Spleen (tissue), 11 donors: ENCODE measurements around the gene CYP2A7. TPM values are rescaled to one million over a fixed set of nuclear protein-coding genes. Genes with fewer than 3 reads are reported as not detected.
"Not testable (repeated sequence)": the region's sequence is repeated elsewhere in the genome, so short reads cannot be mapped to it uniquely, and the experiment has no call there.

Experiments used
- DNase-seq: peaks from one replicate; pipeline ENCODE4 v3.0.0-alpha.2; 2020
- H3K27ac ChIP-seq, 8 donors: fragments of 200-600 bp; sonication (generic) in 7 of 8; 1 replicate in 4 of 8; 2 replicates in 4 of 8; pipeline versions ENCODE4 v1.5.0 to v1.8.0; 2016 to 2021; ENCODE audit warnings: inconsistent platforms in 4 of 8, mild to moderate bottlenecking in 4 of 8, moderate library complexity in 1 of 8
- H3K27me3 ChIP-seq, 7 donors: fragments of 200-600 bp; sonication (generic) in 6 of 7; replicated peaks in 1 of 7; 1 replicate in 4 of 7; 2 replicates in 3 of 7; pipeline versions ENCODE4 v1.5.0 to v1.8.0; 2016 to 2021; ENCODE audit warnings: inconsistent platforms in 3 of 7, mild to moderate bottlenecking in 1 of 7
- H3K36me3 ChIP-seq, 6 donors: fragments of 200-600 bp; sonication (generic) in 5 of 6; 1 replicate in 4 of 6; 2 replicates in 2 of 6; pipeline versions ENCODE4 v1.5.0 to v1.8.0; 2016 to 2021; ENCODE audit warnings: inconsistent platforms in 2 of 6
- H3K4me1 ChIP-seq, 6 donors: fragments of 200-600 bp; sonication (generic) in 5 of 6; 1 replicate in 3 of 6; 2 replicates in 3 of 6; pipeline versions ENCODE4 v1.5.0 to v1.8.0; 2016 to 2021; ENCODE audit warnings: inconsistent platforms in 3 of 6
- H3K4me3 ChIP-seq, 8 donors: fragments of 200-600 bp; sonication (generic) in 7 of 8; 1 replicate in 4 of 8; 2 replicates in 4 of 8; pipeline versions ENCODE4 v1.5.0 to v1.8.0; 2016 to 2021; ENCODE audit warnings: inconsistent platforms in 4 of 8, mild to moderate bottlenecking in 4 of 8, moderate library complexity in 2 of 8
- H3K9me3 ChIP-seq, 8 donors: fragments of 200-600 bp; sonication (generic) in 7 of 8; 1 replicate in 4 of 8; 2 replicates in 4 of 8; pipeline versions ENCODE4 v1.5.0 to v1.8.0; 2016 to 2021; ENCODE audit warnings: inconsistent platforms in 4 of 8
- POLR2A ChIP-seq, 3 donors: fragments of 450-650 bp; IDR thresholded peaks; one replicate each; pipeline ENCODE4 v1.5.1; 2017; ENCODE audit warnings: antibody characterized with exemption in 3 of 3, mild to moderate bottlenecking in 1 of 3
- POLR2AphosphoS5 ChIP-seq, 3 donors: sonication (generic); formaldehyde crosslinking; IDR thresholded peaks; one replicate each; pipeline ENCODE4 v1.5.1; 2017; ENCODE audit warnings: antibody characterized with exemption in 3 of 3
- WGBS, 5 donors: extraction: QIAGEN DNeasy Blood & Tissue Kit in 3 of 5; methylation state at CpG; one replicate each; pipeline versions ENCODE4 v1.1.5 to v1.1.7; 2013 to 2018; 5-methylcytosine and 5-hydroxymethylcytosine counted together
- intact Hi-C: fragments of 100-400 bp; cut with DNase I; formaldehyde crosslinking; loops from one replicate; pipeline ENCODE4 v1.15.0; 2023; ENCODE audit warnings: low total_unique reads
- polyA plus RNA-seq, 3 donors: library from polyadenylated mRNA; stranded (reverse); fragments of 200-250 nt; gene quantifications; one replicate each; pipeline ENCODE4 v1.2.1, GENCODE V29; 2013
- total RNA-seq, 7 donors: library from RNA; depleted of rRNA in 3 of 7; stranded (reverse); fragments of >200 nt in 3 of 7; fragmentation: NEBNext Ultra II Directional in 4 of 7; extraction: Animal tissue kit (Norgen Biotek cat#: 25700) in 4 of 7; gene quantifications; one replicate each; pipeline versions ENCODE4 v1.1.0 to v1.2.1, GENCODE V29; 2016 to 2021
- TF ChIP-seq, protein P1 (sequence below), 11 experiments: fragments of 200-600 bp in 7 of 11; fragments of 450-650 bp in 4 of 11; sonication (generic) in 4 of 11; IDR thresholded peaks in 8 of 11; conservative IDR thresholded peaks in 3 of 11; 1 replicate in 7 of 11; 2 replicates in 4 of 11; pipeline versions ENCODE4 v1.4.0 to v1.8.0; 2016 to 2021; ENCODE audit warnings: antibody characterized with exemption in 11 of 11, inconsistent platforms in 4 of 11, mild to moderate bottlenecking in 1 of 11
- donor health status: healthy with polysubstance abuse.
- donor health status: DM: no; HTN: no; CAD: no; lungs with moderate emphysema.
- donor health status: DM: no; HTN: no; CAD: no.
- donor health status: Bipolar disorder and iron deficiency.
- donor health status: healthy.
- donor health status: DM: no; HTN: no; CAD: no.
- donor health status: DM: yes; HTN: yes; CAD: no.

CYP2A7 gene
- total and polyA plus RNA-seq, 10 donors, result not detected

DNA sequence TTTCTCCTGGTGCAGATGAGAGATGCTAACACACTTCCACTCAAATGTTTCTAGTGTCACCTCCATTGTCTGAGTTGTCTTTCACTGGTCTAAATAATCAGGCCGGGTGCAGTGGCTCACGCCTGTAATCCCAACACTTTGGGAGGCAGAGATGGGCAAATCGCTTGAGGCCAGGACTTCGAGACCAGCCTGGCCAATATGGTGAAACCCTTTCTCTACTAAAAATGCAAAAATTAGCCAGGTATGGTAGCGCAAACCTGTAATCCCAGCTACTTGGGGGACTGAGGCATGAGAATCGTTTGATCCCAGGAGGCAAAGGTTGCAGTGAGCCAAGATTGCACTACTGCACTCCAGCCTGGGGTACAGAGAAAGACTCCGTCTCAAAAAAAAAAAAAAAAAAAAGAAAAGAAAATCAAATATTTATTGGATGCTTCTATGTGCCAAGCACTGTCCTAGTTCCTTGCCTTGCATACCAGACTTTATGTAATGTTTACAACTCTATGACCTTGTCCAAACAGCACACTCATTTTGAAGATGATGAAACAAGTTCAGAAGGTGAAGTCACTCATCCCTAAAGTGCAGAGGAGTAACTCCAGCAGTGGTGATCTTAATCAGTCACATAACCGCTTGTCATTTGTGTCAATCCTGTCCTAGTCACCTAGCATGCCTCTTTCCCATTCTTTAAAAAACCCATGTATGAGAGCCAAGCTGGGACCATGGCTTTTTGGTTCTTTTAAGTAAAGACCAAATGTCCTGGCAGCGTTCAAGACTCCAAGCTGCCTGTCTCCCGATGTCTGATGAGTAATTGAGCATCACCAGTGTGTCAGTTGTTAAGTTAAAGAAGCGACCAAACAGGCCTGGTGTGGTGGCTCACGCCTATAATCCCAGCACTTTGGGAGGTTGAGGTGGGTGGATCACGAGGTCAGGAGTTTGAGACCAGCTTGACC, 15.1 kb upstream of the CYP2A7 start:
- DNase-seq, H3K4me1 ChIP-seq, H3K27ac ChIP-seq, H3K4me3 ChIP-seq, intact Hi-C loops, H3K9me3 ChIP-seq, H3K27me3 ChIP-seq, H3K36me3 ChIP-seq: not testable (repeated sequence)
- 81 to 90% (median 88%) methylated on average over 13 of the region's 13 CpGs for WGBS, 5 donors

DNA sequence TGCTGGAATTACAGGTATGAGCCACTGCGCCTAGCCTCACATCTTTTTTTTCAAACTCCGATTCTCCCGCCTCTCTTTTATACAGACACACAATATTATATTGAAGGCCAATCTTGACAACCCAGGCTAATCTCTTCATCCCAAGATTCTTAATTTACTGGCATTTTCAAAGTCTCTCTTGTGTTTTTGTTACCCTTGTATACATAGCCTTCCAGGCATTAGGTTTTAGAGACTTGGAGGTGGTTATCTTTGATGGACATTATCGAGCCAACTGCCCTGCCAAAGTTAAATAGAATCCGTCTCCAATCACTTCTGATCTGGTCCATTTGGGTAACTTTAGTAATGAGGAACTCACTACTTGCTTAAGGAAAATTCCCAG, 14.4 kb upstream of the CYP2A7 start:
- Histone ChIP-seq H3K9me3 (no peaks in the 10 kb centered on the region), H3K4me3 (no peak overlapping the region), H3K4me1 (no peaks in the 10 kb centered on the region), H3K36me3 (no peaks in the 10 kb centered on the region), H3K27ac (no peak overlapping the region), H3K27me3 (peaks cover 0 to 6% (median 0%) of the 10 kb centered on the region in 7 donors)
- TF ChIP-seq POLR2A (IDR thresholded peaks at IDR 0.05), result no peak
- TF ChIP-seq, protein P1, sequence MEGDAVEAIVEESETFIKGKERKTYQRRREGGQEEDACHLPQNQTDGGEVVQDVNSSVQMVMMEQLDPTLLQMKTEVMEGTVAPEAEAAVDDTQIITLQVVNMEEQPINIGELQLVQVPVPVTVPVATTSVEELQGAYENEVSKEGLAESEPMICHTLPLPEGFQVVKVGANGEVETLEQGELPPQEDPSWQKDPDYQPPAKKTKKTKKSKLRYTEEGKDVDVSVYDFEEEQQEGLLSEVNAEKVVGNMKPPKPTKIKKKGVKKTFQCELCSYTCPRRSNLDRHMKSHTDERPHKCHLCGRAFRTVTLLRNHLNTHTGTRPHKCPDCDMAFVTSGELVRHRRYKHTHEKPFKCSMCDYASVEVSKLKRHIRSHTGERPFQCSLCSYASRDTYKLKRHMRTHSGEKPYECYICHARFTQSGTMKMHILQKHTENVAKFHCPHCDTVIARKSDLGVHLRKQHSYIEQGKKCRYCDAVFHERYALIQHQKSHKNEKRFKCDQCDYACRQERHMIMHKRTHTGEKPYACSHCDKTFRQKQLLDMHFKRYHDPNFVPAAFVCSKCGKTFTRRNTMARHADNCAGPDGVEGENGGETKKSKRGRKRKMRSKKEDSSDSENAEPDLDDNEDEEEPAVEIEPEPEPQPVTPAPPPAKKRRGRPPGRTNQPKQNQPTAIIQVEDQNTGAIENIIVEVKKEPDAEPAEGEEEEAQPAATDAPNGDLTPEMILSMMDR (IDR thresholded peaks at IDR 0.05 in 8 of 11, conservative IDR thresholded peaks at IDR 0.05 in 3 of 11), result no peak
- TF ChIP-seq POLR2AphosphoS5 (IDR thresholded peaks at IDR 0.05), result no peak
- no peak for DNase-seq
- intact Hi-C loops, result no loop called here
- 90 to 97% (median 94%) methylated on average over 5 of the region's 5 CpGs for WGBS, 5 donors

DNA sequence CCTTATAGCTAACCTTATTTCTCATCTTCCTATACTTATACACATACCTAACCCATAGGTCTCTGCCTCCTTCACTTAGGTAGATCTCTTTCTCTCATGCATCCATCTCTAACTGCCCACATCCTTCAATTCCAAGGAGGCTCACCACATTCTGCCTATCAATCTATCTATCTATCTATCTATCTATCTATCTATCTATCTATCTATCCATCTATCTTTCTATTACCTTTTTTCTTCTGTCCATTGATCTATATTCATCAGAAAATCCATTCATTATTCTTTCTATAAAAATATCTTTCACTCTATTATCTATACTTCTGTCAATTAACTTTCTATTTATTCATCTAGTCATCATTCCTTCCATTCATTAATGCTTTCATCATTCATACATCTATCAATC, 11.1 kb upstream of the CYP2A7 start:
- Histone ChIP-seq H3K36me3 (no peaks in the 10 kb centered on the region), H3K4me3 (no peak overlapping the region), H3K27me3 (peaks cover 0 to 5% (median 0%) of the 10 kb centered on the region in 7 donors), H3K9me3 (no peaks in the 10 kb centered on the region), H3K27ac (no peak overlapping the region), H3K4me1 (no peaks in the 10 kb centered on the region)
- DNase-seq, result no peak
- TF ChIP-seq POLR2A (IDR thresholded peaks at IDR 0.05), result no peak
- no peak for TF ChIP-seq POLR2AphosphoS5 (IDR thresholded peaks at IDR 0.05)
- TF ChIP-seq, protein P1 (IDR thresholded peaks at IDR 0.05 in 8 of 11, conservative IDR thresholded peaks at IDR 0.05 in 3 of 11), result no peak
- intact Hi-C loops, result no loop called here

DNA sequence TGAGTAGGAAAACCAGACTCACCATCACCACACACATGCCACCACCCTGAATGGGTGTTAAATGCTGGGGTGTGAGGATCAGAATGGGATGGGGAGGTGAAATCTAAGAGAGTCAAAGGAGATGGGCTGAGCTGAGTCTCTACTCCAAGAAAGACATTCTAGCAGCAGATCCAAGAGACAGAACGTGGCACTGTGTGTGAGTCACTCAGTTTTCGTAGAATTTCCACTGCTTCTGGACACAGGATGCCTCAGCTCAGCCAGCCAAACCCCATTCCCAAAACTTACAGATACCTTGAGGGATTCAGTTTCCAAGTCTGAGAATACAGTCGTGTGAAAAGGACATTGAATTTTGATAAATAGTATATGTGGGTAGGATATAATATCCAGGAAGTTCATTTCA, 7.3 kb upstream of the CYP2A7 start:
- Histone ChIP-seq H3K9me3 (no peaks in the 10 kb centered on the region), H3K36me3 (no peaks in the 10 kb centered on the region), H3K27me3 (peaks cover 0 to 5% (median 0%) of the 10 kb centered on the region in 7 donors), H3K4me1 (no peaks in the 10 kb centered on the region), H3K27ac (no peak overlapping the region), H3K4me3 (no peak overlapping the region)
- WGBS, 5 donors, result 47 to 77% (median 57%) methylated on average over 3 of the region's 3 CpGs
- TF ChIP-seq, protein P1 (IDR thresholded peaks at IDR 0.05 in 8 of 11, conservative IDR thresholded peaks at IDR 0.05 in 3 of 11), result no peak
- TF ChIP-seq POLR2AphosphoS5 (IDR thresholded peaks at IDR 0.05) (no peak), POLR2A (IDR thresholded peaks at IDR 0.05) (no peak)
- no peak for DNase-seq
- intact Hi-C loops, result no loop called here
